Mesendoderm (in vitro differentiated cells): ENCODE results near the gene PCDHA6. TPM values are rescaled to one million over a fixed set of nuclear protein-coding genes. Genes with fewer than 3 reads are reported as not detected.
A peak's percentile ranks its signal among the peaks of the same experiment; 100 is the strongest.
"Not testable (repeated sequence)": the region's sequence is repeated elsewhere in the genome, so short reads cannot be mapped to it uniquely, and the experiment has no call there.

Experiments used
- DNase-seq: peaks from one replicate; pipeline ENCODE4 v3.0.0; 2013
- H2AK5ac ChIP-seq: 2 replicates; pipeline ENCODE4 v1.6.1; 2013; ENCODE audit warnings: low read length, inconsistent platforms
- H2BK120ac ChIP-seq: 2 replicates; pipeline ENCODE4 v1.6.1; 2013; ENCODE audit warnings: low read depth, mild to moderate bottlenecking, low read length, moderate library complexity, mixed read lengths
- H2BK15ac ChIP-seq: replicated peaks from 2 replicates; pipeline ENCODE4 v1.6.1; 2013; ENCODE audit warnings: low read depth, mild to moderate bottlenecking, moderate library complexity
- H2BK5ac ChIP-seq: 2 replicates; pipeline ENCODE4 v1.6.1; 2013; ENCODE audit warnings: low read length, inconsistent platforms
- H3K18ac ChIP-seq: 2 replicates; pipeline ENCODE4 v1.6.1; 2013; ENCODE audit warnings: mild to moderate bottlenecking, low read length, mixed read lengths
- H3K23ac ChIP-seq: one replicate; pipeline ENCODE4 v1.6.1; 2013; ENCODE audit warnings: low read length
- H3K27ac ChIP-seq: 2 replicates; pipeline ENCODE4 v1.5.1; 2013; ENCODE audit warnings: low read depth, mild to moderate bottlenecking, inconsistent platforms, low read length, moderate library complexity
- H3K27me3 ChIP-seq: 2 replicates; pipeline ENCODE4 v1.6.1; 2013; ENCODE audit warnings: low read length, control low read depth, mild to moderate bottlenecking, inconsistent platforms; ENCODE audit not compliant: insufficient read depth, poor library complexity
- H3K36me3 ChIP-seq: 2 replicates; pipeline ENCODE4 v1.6.1; 2013; ENCODE audit warnings: low read length, inconsistent platforms; ENCODE audit not compliant: control insufficient read depth, insufficient read depth
- H3K4ac ChIP-seq: one replicate; pipeline ENCODE4 v1.6.1; 2013; ENCODE audit warnings: low read depth, mild to moderate bottlenecking, low read length, moderate library complexity
- H3K4me1 ChIP-seq: 2 replicates; pipeline ENCODE4 v1.6.1; 2013; ENCODE audit warnings: low read depth, low read length, inconsistent platforms; ENCODE audit not compliant: control insufficient read depth
- H3K4me2 ChIP-seq: 2 replicates; pipeline ENCODE4 v1.6.1; 2013; ENCODE audit warnings: low read length
- H3K4me3 ChIP-seq: 2 replicates; pipeline ENCODE4 v1.5.1; 2013; ENCODE audit warnings: mild to moderate bottlenecking, low read length
- H3K56ac ChIP-seq: one replicate; pipeline ENCODE4 v1.6.1; 2013; ENCODE audit warnings: low read length
- H3K79me1 ChIP-seq: 2 replicates; pipeline ENCODE4 v1.6.1; 2013; ENCODE audit warnings: low read length, inconsistent platforms
- H3K79me2 ChIP-seq: 2 replicates; pipeline ENCODE4 v1.6.1; 2013; ENCODE audit warnings: mild to moderate bottlenecking, low read length; ENCODE audit not compliant: control insufficient read depth, insufficient read depth
- H3K9ac ChIP-seq: 2 replicates; pipeline ENCODE4 v1.6.1; 2013; ENCODE audit warnings: low read length, inconsistent platforms
- H4K5ac ChIP-seq: one replicate; pipeline ENCODE4 v1.6.1; 2013; ENCODE audit warnings: low read length
- H4K8ac ChIP-seq: one replicate; pipeline ENCODE4 v1.6.1; 2013; ENCODE audit warnings: low read depth, mild to moderate bottlenecking, control low read depth, low read length, moderate library complexity
- WGBS: extraction: QIAGEN DNeasy Blood & Tissue Kit; methylation state at CpG from one replicate; pipeline ENCODE4 v1.1.7; 2013; ENCODE audit warnings: low lambda C conversion rate, missing lambda C conversion rate; ENCODE audit not compliant: insufficient coverage; ENCODE audit errors: extremely low coverage; 5-methylcytosine and 5-hydroxymethylcytosine counted together
- polyA plus RNA-seq, 2 experiments: library from polyadenylated mRNA; stranded (reverse); fragments of 200-250 nt; gene quantifications; one replicate each; pipeline ENCODE4 v1.2.3, GENCODE V29; 2013

The PCDHA6 gene, protein sequence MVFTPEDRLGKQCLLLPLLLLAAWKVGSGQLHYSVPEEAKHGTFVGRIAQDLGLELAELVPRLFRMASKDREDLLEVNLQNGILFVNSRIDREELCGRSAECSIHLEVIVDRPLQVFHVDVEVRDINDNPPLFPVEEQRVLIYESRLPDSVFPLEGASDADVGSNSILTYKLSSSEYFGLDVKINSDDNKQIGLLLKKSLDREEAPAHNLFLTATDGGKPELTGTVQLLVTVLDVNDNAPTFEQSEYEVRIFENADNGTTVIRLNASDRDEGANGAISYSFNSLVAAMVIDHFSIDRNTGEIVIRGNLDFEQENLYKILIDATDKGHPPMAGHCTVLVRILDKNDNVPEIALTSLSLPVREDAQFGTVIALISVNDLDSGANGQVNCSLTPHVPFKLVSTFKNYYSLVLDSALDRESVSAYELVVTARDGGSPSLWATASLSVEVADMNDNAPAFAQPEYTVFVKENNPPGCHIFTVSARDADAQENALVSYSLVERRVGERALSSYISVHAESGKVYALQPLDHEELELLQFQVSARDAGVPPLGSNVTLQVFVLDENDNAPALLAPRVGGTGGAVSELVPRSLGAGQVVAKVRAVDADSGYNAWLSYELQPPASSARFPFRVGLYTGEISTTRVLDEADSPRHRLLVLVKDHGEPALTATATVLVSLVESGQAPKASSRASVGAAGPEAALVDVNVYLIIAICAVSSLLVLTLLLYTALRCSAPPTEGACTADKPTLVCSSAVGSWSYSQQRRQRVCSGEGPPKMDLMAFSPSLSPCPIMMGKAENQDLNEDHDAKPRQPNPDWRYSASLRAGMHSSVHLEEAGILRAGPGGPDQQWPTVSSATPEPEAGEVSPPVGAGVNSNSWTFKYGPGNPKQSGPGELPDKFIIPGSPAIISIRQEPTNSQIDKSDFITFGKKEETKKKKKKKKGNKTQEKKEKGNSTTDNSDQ
- polyA plus RNA-seq (2013, experiment 1 of 2), result 4.8 TPM
- 4.3 TPM for polyA plus RNA-seq (2013, experiment 2 of 2)

- H3K23ac ChIP-seq, result no peak within 1 kb of the TSS
- H3K4me2 ChIP-seq, result no peak within 1 kb of the TSS
- DNase-seq, result peak; percentile 21
- no peaks in the 10 kb centered on the region for H3K4me1 ChIP-seq
- peak within 1 kb of the TSS; percentile 68 for H3K9ac ChIP-seq
- H3K27me3 ChIP-seq, result no peaks in the 10 kb centered on the region
- no peaks in the 10 kb centered on the region for H3K79me1 ChIP-seq
- no peaks in the 10 kb centered on the region for H3K79me2 ChIP-seq
- no peak within 1 kb of the TSS for H2AK5ac ChIP-seq
- H3K4ac ChIP-seq, result no peak within 1 kb of the TSS
- H2BK5ac ChIP-seq, result no peak within 1 kb of the TSS
- H3K27ac ChIP-seq, result no peak within 1 kb of the TSS
- no peaks in the 10 kb centered on the region for H3K36me3 ChIP-seq
- H3K4me3 ChIP-seq, result peak within 1 kb of the TSS; percentile 43
- no peak within 1 kb of the TSS for H3K18ac ChIP-seq
- no peak within 1 kb of the TSS for H2BK15ac ChIP-seq
- H4K8ac ChIP-seq, result no peak within 1 kb of the TSS
- no peak within 1 kb of the TSS for H4K5ac ChIP-seq
- WGBS, result no CpG with 5 or more reads among the region's 27 CpGs
- peak within 1 kb of the TSS; percentile 85 for H3K56ac ChIP-seq
- H2BK120ac ChIP-seq, result no peak within 1 kb of the TSS
Observed at GRCh38 chr5:140827704-140828361, at the start of gene PCDHA6. Gene PCDHA6 (plus strand): TSS chr5:140827960. CDS start chr5:140828092, 132 bp downstream.

- Histone ChIP-seq H4K8ac (no peak overlapping the region), H3K27me3 (no peaks in the 10 kb centered on the region), H3K4me1 (no peaks in the 10 kb centered on the region), H2BK120ac (no peak overlapping the region), H3K79me2 (no peaks in the 10 kb centered on the region), H3K27ac (no peak overlapping the region), H3K4me3 (no peak overlapping the region), H3K56ac (no peak overlapping the region), H3K36me3 (no peaks in the 10 kb centered on the region), H3K18ac (no peak overlapping the region), H3K4ac (no peak overlapping the region), H3K23ac (no peak overlapping the region), H2BK15ac (no peak overlapping the region), H2AK5ac (no peak overlapping the region), H4K5ac (no peak overlapping the region), H3K9ac (no peak overlapping the region), H2BK5ac (no peak overlapping the region), H3K79me1 (no peaks in the 10 kb centered on the region), H3K4me2 (no peak overlapping the region)
- whole genome bisulfite sequencing, result no CpG with 5 or more reads among the region's 1 CpG
- no peak for DNase-seq
Observed at GRCh38 chr5:140780512-140780911, 47.2 kb upstream of the PCDHA6 start.

GRCh38 chr5:140785905-140786686 is 41.7 kb upstream of the PCDHA6 start, which contains the start of gene PCDHA1:
Gene PCDHA1 (plus strand): TSS chr5:140786140.
- Histone ChIP-seq H3K27ac (no peak within 1 kb of the TSS), H3K27me3 (no peaks in the 10 kb centered on the region), H3K4me2 (no peak within 1 kb of the TSS), H3K56ac (no peak within 1 kb of the TSS), H3K18ac (no peak within 1 kb of the TSS), H3K4ac (no peak within 1 kb of the TSS), H3K9ac (no peak within 1 kb of the TSS), H2AK5ac (no peak within 1 kb of the TSS), H3K36me3 (no peaks in the 10 kb centered on the region), H4K8ac (no peak within 1 kb of the TSS), H2BK120ac (no peak within 1 kb of the TSS), H4K5ac (no peak within 1 kb of the TSS), H3K4me3 (no peak within 1 kb of the TSS), H3K79me2 (no peaks in the 10 kb centered on the region), H3K79me1 (no peaks in the 10 kb centered on the region), H2BK15ac (no peak within 1 kb of the TSS), H3K4me1 (no peaks in the 10 kb centered on the region), H3K23ac (no peak within 1 kb of the TSS), H2BK5ac (no peak within 1 kb of the TSS)
- peak; percentile 31 for DNase-seq
- WGBS, result no CpG with 5 or more reads among the region's 29 CpGs

DNA sequence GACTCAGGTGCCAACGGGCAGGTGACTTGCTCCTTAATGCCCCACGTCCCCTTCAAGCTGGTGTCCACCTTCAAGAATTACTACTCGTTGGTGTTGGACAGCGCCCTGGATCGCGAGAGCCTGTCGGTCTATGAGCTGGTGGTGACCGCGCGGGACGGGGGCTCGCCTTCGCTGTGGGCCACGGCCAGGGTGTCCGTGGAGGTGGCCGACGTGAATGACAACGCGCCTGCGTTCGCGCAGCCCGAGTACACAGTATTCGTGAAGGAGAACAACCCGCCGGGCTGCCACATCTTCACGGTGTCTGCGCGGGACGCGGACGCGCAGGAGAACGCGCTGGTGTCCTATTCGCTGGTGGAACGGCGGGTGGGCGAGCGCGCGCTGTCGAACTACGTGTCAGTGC is 40.3 kb upstream of the PCDHA6 start:
- not testable (repeated sequence) for H3K4ac ChIP-seq, H2BK15ac ChIP-seq, H3K4me3 ChIP-seq, H2AK5ac ChIP-seq, H3K27ac ChIP-seq, H3K79me2 ChIP-seq, H4K5ac ChIP-seq, H4K8ac ChIP-seq, H3K18ac ChIP-seq, H3K9ac ChIP-seq, H3K56ac ChIP-seq, H2BK120ac ChIP-seq, H3K23ac ChIP-seq, DNase-seq, H3K79me1 ChIP-seq, H3K4me1 ChIP-seq, H2BK5ac ChIP-seq, H3K36me3 ChIP-seq, H3K27me3 ChIP-seq, H3K4me2 ChIP-seq
- WGBS, result no CpG with 5 or more reads among the region's 44 CpGs

DNA sequence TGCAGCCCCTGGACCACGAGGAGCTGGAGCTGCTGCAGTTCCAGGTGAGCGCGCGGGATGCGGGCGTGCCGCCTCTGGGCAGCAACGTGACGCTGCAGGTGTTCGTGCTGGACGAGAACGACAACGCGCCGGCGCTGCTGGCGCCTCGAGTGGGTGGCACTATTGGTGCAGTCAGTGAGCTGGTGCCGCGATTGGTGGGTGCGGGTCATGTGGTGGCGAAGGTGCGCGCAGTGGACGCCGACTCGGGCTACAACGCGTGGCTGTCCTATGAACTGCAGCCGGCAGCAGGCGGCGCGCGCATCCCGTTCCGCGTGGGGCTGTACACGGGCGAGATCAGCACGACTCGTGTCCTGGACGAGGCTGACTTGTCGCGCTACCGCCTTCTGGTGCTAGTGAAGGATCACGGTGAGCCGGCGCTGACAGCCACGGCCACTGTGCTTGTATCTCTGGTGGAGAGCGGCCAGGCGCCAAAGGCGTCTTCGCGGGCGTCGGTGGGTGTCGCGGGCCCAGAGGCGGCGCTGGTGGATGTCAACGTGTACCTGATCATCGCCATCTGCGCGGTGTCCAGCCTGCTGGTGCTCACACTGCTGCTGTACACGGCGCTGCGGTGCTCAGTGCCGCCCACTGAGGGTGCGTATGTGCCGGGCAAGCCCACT is 39.8 kb upstream of the PCDHA6 start:
- H3K56ac ChIP-seq, H3K27ac ChIP-seq, H3K4me1 ChIP-seq, H4K5ac ChIP-seq, H3K36me3 ChIP-seq, H2BK15ac ChIP-seq, H3K4me3 ChIP-seq, H4K8ac ChIP-seq, H3K23ac ChIP-seq, H2BK5ac ChIP-seq, H3K27me3 ChIP-seq, H3K79me1 ChIP-seq, H3K4me2 ChIP-seq, H3K9ac ChIP-seq, H2AK5ac ChIP-seq, H2BK120ac ChIP-seq, H3K18ac ChIP-seq, H3K79me2 ChIP-seq, DNase-seq, H3K4ac ChIP-seq: not testable (repeated sequence)
- no CpG with 5 or more reads among the region's 70 CpGs for WGBS
